ENCODE data around the gene NCEH1. TPM values are rescaled to one million over a fixed set of nuclear protein-coding genes. Genes with fewer than 3 reads are reported as not detected.
"Not testable (repeated sequence)": the region's sequence is repeated elsewhere in the genome, so short reads cannot be mapped to it uniquely, and the experiment has no call there.

The NCEH1 gene
- total RNA-seq (2021) (2.6 to 4.5 TPM (median 3.3 TPM) in 3 replicates), Bru-seq, nascent RNA (percentile 59 among the genes with signal in this experiment)
- long read RNA-seq, experiment 1, full-length matches to known transcripts = 30 of 36 reads
- long read RNA-seq, experiment 1, partial matches to known transcripts = 0 of 36 reads
- long read RNA-seq, experiment 1, other reads (novel, unspliced or antisense) = 6 of 36 reads
- long read RNA-seq, experiment 2, full-length matches to known transcripts = 2 of 4 reads
- long read RNA-seq, experiment 2, partial matches to known transcripts = 0 of 4 reads
- long read RNA-seq, experiment 2, other reads (novel, unspliced or antisense) = 2 of 4 reads
- long read RNA-seq, experiment 3 = 0 reads

DNA sequence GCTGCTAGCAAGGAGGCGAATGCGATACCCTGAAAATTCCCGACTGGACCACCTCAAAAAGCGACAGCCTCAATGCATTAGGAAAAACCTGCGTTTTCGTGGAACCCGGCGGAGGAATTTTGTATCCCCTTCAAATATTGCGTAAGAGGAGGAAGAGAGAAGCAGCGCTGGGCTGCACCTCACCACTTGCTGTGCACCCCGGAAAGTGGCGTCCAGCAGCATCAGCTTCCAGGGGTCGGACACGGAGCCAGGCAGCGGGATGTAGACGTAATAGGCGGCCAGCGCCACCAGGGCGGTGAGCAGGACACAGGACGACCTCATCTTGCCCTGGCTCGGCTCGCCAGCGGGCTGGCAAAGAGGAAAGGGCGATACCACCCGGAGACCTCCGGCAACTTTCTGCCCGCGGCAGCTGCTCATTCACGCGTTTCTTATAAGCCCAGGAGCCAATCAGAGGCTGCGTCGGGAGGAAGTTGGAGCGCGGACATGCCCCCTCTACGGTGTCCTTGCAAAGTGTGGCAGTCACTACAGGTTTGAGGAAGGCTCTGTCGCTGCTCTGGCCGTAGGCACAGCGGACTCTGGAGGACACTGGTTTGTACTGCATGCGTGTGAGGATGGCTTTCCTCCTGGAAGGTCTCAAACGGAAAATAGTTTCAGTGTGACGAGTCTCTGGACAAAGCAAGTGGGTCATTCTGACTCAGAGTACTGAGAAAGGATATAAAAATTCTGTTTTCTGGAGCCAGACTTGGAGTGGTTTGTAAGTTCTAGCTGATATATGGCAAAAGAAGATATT is at the start of gene NCEH1:
Gene NCEH1, minus strand, starts transcription at position 404 of the 790 bp plus-strand sequence. Its CDS starts 83 bp downstream, at position 321.
- peak within 1 kb of the TSS; percentile 82 for H3K27ac Mint-ChIP-seq
- peak within 1 kb of the TSS; percentile 93 for H3K4me3 Mint-ChIP-seq
- ChIA-PET POLR2A (interaction anchor here (0.8 kb wide), 2 partner anchors 10 to 33 kb away, joined by 3 to 6 read pairs; no protein-coding TSS in a partner anchor), CTCF (interaction anchor here (0.6 to 2.3 kb wide), 13 partner anchors 9 to 249 kb away, joined by 3 to 22 read pairs (median 5); partner anchors contain the start of gene ECT2)
- peaks cover 14% of the 10 kb centered on the region for H3K4me1 Mint-ChIP-seq
- DNase-seq (ENCODE audit: low spot score) (peak; percentile 87), ATAC-seq (peak; percentile 99)
- no peaks in the 10 kb centered on the region for H3K9me3 Mint-ChIP-seq
- TF ChIP-seq SMAD3 (CRISPR knock-in tag; IDR thresholded peaks at IDR 0.05; ENCODE audit: borderline replicate concordance) = peak; percentile 75; the same call in 1 of the 2 replicates
- TF ChIP-seq ZNF232 (CRISPR knock-in tag; IDR thresholded peaks at IDR 0.05) = peak; percentile 74; the same call in 1 of the 2 replicates
- TF ChIP-seq MAX (CRISPR knock-in tag; IDR thresholded peaks at IDR 0.05) = peak; percentile 37; the same call in 1 of the 2 replicates
- peak; percentile 58 for TF ChIP-seq HMGXB4 (CRISPR knock-in tag; IDR thresholded peaks at IDR 0.05)
- TF ChIP-seq ETV6 (CRISPR knock-in tag; IDR thresholded peaks at IDR 0.05) = peak; percentile 71
- TF ChIP-seq GABPB1 (CRISPR knock-in tag; IDR thresholded peaks at IDR 0.05) = peak; percentile 65
- TF ChIP-seq, protein P1, sequence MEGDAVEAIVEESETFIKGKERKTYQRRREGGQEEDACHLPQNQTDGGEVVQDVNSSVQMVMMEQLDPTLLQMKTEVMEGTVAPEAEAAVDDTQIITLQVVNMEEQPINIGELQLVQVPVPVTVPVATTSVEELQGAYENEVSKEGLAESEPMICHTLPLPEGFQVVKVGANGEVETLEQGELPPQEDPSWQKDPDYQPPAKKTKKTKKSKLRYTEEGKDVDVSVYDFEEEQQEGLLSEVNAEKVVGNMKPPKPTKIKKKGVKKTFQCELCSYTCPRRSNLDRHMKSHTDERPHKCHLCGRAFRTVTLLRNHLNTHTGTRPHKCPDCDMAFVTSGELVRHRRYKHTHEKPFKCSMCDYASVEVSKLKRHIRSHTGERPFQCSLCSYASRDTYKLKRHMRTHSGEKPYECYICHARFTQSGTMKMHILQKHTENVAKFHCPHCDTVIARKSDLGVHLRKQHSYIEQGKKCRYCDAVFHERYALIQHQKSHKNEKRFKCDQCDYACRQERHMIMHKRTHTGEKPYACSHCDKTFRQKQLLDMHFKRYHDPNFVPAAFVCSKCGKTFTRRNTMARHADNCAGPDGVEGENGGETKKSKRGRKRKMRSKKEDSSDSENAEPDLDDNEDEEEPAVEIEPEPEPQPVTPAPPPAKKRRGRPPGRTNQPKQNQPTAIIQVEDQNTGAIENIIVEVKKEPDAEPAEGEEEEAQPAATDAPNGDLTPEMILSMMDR (IDR thresholded peaks at IDR 0.05) = peak; percentile 21; the same call in 1 of the 2 replicates
- TF ChIP-seq TCF7 (CRISPR knock-in tag; IDR thresholded peaks at IDR 0.05; ENCODE audit: low read depth) = no peak
- TF ChIP-seq, protein P2, sequence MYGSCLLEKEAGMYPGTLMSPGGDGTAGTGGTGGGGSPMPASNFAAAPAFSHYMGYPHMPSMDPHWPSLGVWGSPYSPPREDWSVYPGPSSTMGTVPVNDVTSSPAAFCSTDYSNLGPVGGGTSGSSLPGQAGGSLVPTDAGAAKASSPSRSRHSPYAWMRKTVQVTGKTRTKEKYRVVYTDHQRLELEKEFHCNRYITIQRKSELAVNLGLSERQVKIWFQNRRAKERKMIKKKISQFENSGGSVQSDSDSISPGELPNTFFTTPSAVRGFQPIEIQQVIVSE (CRISPR knock-in tag; IDR thresholded peaks at IDR 0.05; ENCODE audit: borderline replicate concordance) = no peak
- no peak for TF ChIP-seq TEAD1 (CRISPR knock-in tag; IDR thresholded peaks at IDR 0.05)
- TF ChIP-seq FOXP4 (CRISPR knock-in tag; IDR thresholded peaks at IDR 0.05) = peak; percentile 57; the same call in 1 of the 2 replicates
- peak; percentile 55; the same call in 1 of the 2 replicates for TF ChIP-seq FOXK1 (CRISPR knock-in tag; IDR thresholded peaks at IDR 0.05)
- peak; percentile 70; the same call in 1 of the 2 replicates for TF ChIP-seq FOXP1 (CRISPR knock-in tag; IDR thresholded peaks at IDR 0.05; ENCODE audit: borderline replicate concordance)
- H3K27me3 Mint-ChIP-seq (ENCODE audit: low read depth) = no peaks in the 10 kb centered on the region; the same call in 1 of the 2 replicates
- H3K36me3 Mint-ChIP-seq = no peaks in the 10 kb centered on the region

GRCh38 chr3:172760416-172760815 is 49.5 kb upstream of the NCEH1 start:
- ATAC-seq; H3K4me1 Mint-ChIP-seq; POLR2A ChIA-PET; H3K27me3 Mint-ChIP-seq (ENCODE audit: low read depth); H3K4me3 Mint-ChIP-seq; DNase-seq (ENCODE audit: low spot score); H3K27ac Mint-ChIP-seq; H3K9me3 Mint-ChIP-seq: not testable (repeated sequence)
- peaks cover 81% of the 10 kb centered on the region for H3K36me3 Mint-ChIP-seq
- CTCF ChIA-PET = interaction anchor here (0.6 kb wide), 1 partner anchor 65 kb away, joined by 5 read pairs; no protein-coding TSS in a partner anchor
